NB4 (cell line): ENCODE results near the gene ZNF136.

Source experiments
- DNase-seq: peaks from one replicate; pipeline ENCODE4 v3.0.0; 2010; ENCODE audit warnings: low read depth
- H3K4me3 ChIP-seq: one replicate; pipeline ENCODE4 v1.5.1; 2011; ENCODE audit warnings: mild to moderate bottlenecking, low read depth, low read length, moderate library complexity
- MAX ChIP-seq: IDR thresholded peaks from 2 replicates; pipeline ENCODE4 v1.6.1; 2011; ENCODE audit warnings: low read depth, low read length
- MYC ChIP-seq: IDR thresholded peaks from 2 replicates; pipeline ENCODE4 v1.6.1; 2011; ENCODE audit warnings: low read depth, low read length
- POLR2A ChIP-seq: IDR thresholded peaks from 2 replicates; pipeline ENCODE4 v1.6.1; 2011; ENCODE audit warnings: mild to moderate bottlenecking; ENCODE audit not compliant: insufficient read length; ENCODE audit errors: extremely low read depth
- TF ChIP-seq, protein P1 (sequence below): IDR thresholded peaks from one replicate; pipeline ENCODE4 v1.5.1; 2012; ENCODE audit warnings: low read depth, low read length

The ZNF136 gene

DNA sequence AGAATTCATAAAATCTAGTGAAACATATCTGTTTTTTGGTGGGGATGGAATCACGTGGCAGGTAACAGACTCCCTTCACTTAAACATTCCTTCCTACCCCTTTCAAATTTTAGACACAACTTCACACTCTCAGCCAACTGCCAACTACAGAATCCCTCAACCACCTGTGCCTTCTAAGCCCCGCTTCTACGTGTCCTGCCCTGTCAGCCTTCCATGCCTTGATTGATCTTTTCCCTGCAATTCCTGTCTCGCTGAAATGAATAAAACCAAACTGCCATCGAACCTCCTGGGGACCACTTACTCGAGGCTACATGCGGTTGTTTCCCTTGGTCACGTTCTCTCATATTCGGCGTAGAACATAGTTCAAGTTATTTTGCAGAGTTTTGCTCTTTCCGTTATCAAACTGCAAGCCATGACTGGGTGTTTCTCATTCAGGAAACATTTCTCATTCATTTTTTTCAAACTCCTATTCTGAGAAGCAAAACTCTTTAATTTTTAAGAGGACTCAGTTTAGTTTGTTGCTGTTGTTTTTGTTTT, 7.5 kb upstream of the ZNF136 start:
- no peak for DNase-seq
- TF ChIP-seq POLR2A (no peak), MAX (no peak), MYC (no peak)
- TF ChIP-seq, protein P1, sequence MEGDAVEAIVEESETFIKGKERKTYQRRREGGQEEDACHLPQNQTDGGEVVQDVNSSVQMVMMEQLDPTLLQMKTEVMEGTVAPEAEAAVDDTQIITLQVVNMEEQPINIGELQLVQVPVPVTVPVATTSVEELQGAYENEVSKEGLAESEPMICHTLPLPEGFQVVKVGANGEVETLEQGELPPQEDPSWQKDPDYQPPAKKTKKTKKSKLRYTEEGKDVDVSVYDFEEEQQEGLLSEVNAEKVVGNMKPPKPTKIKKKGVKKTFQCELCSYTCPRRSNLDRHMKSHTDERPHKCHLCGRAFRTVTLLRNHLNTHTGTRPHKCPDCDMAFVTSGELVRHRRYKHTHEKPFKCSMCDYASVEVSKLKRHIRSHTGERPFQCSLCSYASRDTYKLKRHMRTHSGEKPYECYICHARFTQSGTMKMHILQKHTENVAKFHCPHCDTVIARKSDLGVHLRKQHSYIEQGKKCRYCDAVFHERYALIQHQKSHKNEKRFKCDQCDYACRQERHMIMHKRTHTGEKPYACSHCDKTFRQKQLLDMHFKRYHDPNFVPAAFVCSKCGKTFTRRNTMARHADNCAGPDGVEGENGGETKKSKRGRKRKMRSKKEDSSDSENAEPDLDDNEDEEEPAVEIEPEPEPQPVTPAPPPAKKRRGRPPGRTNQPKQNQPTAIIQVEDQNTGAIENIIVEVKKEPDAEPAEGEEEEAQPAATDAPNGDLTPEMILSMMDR = no peak
- H3K4me3 ChIP-seq = peak overlapping the region; percentile 11

GRCh38 chr19:12156223-12157058, 6.5 kb upstream of the ZNF136 start, which contains the start of gene ZNF625:
Gene ZNF625 (minus strand): TSS chr19:12156734. CDS start chr19:12156558, 176 bp downstream.
- peak; percentile 58 for DNase-seq
- peak within 1 kb of the TSS; percentile 56 for H3K4me3 ChIP-seq
- TF ChIP-seq POLR2A = no peak
- TF ChIP-seq, protein P1 = no peak
- no peak for TF ChIP-seq MAX
- TF ChIP-seq MYC = no peak

DNA sequence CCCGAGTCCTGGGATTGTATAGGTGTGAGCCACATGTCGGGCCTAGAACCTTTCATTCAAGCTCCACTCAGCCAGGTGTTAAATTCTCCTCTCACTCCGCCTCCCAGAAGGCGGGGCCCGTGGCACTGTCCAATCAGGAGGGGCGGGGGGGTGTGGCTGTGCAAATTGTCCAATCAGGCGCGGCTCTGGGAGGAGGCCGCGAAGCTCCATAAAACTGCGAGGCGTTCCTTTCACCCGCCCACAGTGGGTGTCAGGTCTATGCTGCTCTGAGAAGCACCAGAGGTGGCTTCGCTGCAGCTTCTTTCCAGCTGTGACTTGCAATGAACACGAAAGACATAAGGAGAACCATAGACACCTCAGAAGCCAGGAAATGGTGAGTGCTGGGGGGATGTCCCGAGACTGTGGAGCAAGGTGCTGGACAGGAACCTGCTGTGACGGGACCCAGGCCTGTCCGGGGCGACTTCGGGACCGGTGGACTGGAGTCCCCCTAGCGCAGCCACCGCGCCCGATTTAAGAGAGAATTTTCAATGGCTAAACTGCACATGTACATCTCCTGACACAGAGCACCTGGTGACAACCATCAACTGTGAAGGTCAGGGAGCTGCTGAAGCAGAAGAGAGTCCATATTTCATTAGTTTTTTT, 3.0 kb upstream of the ZNF136 start:
- TF ChIP-seq MYC = no peak
- TF ChIP-seq MAX = no peak
- TF ChIP-seq POLR2A = no peak
- TF ChIP-seq, protein P1 = no peak

DNA sequence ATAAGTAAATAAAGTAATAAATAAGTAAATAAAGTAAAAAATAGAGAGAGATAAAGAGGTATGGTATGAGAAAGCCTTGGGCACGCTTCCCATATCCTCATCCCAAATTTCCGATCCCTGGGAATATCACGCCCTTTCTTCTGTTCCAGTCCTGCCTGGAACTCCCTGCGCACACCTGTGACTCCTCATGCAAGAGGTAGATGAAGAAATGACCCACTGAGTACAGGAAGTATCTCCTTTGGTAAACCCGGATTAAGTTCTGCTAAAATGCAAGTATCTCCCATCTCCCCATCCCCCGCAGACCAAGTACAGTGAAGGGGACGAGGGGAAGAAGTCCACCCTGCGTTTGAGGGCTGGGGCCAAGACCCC, 399 bp upstream of the ZNF136 start:
- DNase-seq = no peak
- TF ChIP-seq POLR2A (no peak), MYC (no peak), MAX (no peak)
- TF ChIP-seq, protein P1 = no peak
- peak overlapping the region; percentile 97 for H3K4me3 ChIP-seq

More for the DNA sequence above, 3.0 kb upstream of the ZNF136 start:
- no peak overlapping the region for H3K4me3 ChIP-seq
- DNase-seq = peak; percentile 2

GRCh38 chr19:12163826-12164225, 930 bp downstream of the ZNF136 start:
- TF ChIP-seq POLR2A (no peak), MAX (no peak), MYC (no peak)
- TF ChIP-seq, protein P1 = no peak
- peak; percentile 18 for DNase-seq
- peak overlapping the region; percentile 97 for H3K4me3 ChIP-seq
